WTC11 (cell line): ENCODE data around the gene MEIS3. TPM values are rescaled to one million over a fixed set of nuclear protein-coding genes. Genes with fewer than 3 reads are reported as not detected.

Source experiments
- ATAC-seq: fragments of 200-7000 bp; cut with Tn5 transposase; 2 replicates; pipeline ENCODE4 v1.10.0; 2021; ENCODE audit warnings: mild to moderate bottlenecking, moderate library complexity
- CTCF ChIA-PET: fragments of 300-600 bp; sonication (Branson Sonifier 250); formaldehyde crosslinking; loops from one replicate; lab custom pipeline; 2021; ENCODE audit warnings: antibody characterized with exemption; lab: Charles Lee
- POLR2A ChIA-PET: fragments of 350-600 bp; sonication (Branson Sonifier 250); formaldehyde crosslinking; loops from one replicate; lab custom pipeline; 2021; ENCODE audit warnings: antibody characterized with exemption; lab: Charles Lee
- DNase-seq: peaks from one replicate; pipeline ENCODE4 v3.0.0; 2021; ENCODE audit warnings: low spot score
- H3K27ac Mint-ChIP-seq: 2 replicates; pipeline ENCODE4 v1.8.0; 2021; ENCODE audit warnings: mixed read lengths
- H3K27me3 Mint-ChIP-seq: 2 replicates; pipeline ENCODE4 v1.8.0; 2021; ENCODE audit warnings: low read depth, mild to moderate bottlenecking, moderate library complexity, mixed read lengths
- H3K36me3 Mint-ChIP-seq: 2 replicates; pipeline ENCODE4 v1.8.0; 2021; ENCODE audit warnings: mixed read lengths
- H3K4me1 Mint-ChIP-seq: 2 replicates; pipeline ENCODE4 v1.8.0; 2022; ENCODE audit warnings: mixed read lengths
- H3K4me3 Mint-ChIP-seq: 2 replicates; pipeline ENCODE4 v1.8.0; 2021; ENCODE audit warnings: mild to moderate bottlenecking, moderate library complexity, mixed read lengths
- H3K9me3 Mint-ChIP-seq: 2 replicates; pipeline ENCODE4 v1.8.0; 2021; ENCODE audit warnings: mixed read lengths
- ATF1 ChIP-seq: sonication (generic); formaldehyde crosslinking; IDR thresholded peaks from 2 replicates; pipeline ENCODE4 v1.8.1; 2023; ENCODE audit warnings: mild to moderate bottlenecking, moderate library complexity, missing genetic modification reagents
- GTF2I ChIP-seq: fragments of 250-450 bp; sonication (Bioruptor Pico); conservative IDR thresholded peaks from 2 replicates; pipeline ENCODE4 v1.4.0; 2021; ENCODE audit warnings: mild to moderate bottlenecking
- MXD4 ChIP-seq: fragments of 250-450 bp; sonication (Bioruptor Pico); IDR thresholded peaks from 2 replicates; pipeline ENCODE4 v1.8.0; 2021; ENCODE audit warnings: mild to moderate bottlenecking, moderate library complexity, borderline replicate concordance
- NFE2L1 ChIP-seq: sonication (generic); formaldehyde crosslinking; IDR thresholded peaks from 2 replicates; pipeline ENCODE4 v1.8.1; 2023; ENCODE audit warnings: missing genetic modification reagents
- NR1H2 ChIP-seq: sonication (generic); formaldehyde crosslinking; IDR thresholded peaks from 2 replicates; pipeline ENCODE4 v1.9.0; 2021; ENCODE audit warnings: mild to moderate bottlenecking, moderate library complexity, missing genetic modification reagents
- OVOL2 ChIP-seq: fragments of 250-450 bp; sonication (Bioruptor Pico); IDR thresholded peaks from 2 replicates; pipeline ENCODE4 v1.9.0; 2021; ENCODE audit warnings: mild to moderate bottlenecking, borderline replicate concordance
- SMAD3 ChIP-seq: sonication (generic); formaldehyde crosslinking; IDR thresholded peaks from 2 replicates; pipeline ENCODE4 v1.8.0; 2022; ENCODE audit warnings: missing genetic modification reagents, mild to moderate bottlenecking, borderline replicate concordance
- SMAD4 ChIP-seq: sonication (generic); formaldehyde crosslinking; IDR thresholded peaks from 2 replicates; pipeline ENCODE4 v1.8.0; 2022; ENCODE audit warnings: mild to moderate bottlenecking, missing genetic modification reagents
- ZNF263 ChIP-seq: sonication (generic); formaldehyde crosslinking; IDR thresholded peaks from 2 replicates; pipeline ENCODE4 v1.8.1; 2022; ENCODE audit warnings: low read depth, mild to moderate bottlenecking, moderate library complexity, missing genetic modification reagents
- total RNA-seq: library from RNA; stranded (reverse); gene quantifications from 3 replicates; pipeline ENCODE4 v1.2.3, GENCODE V29; 2021
- TF ChIP-seq, protein P1 (sequence below): sonication (generic); formaldehyde crosslinking; IDR thresholded peaks from 2 replicates; pipeline ENCODE4 v1.8.0; 2022; ENCODE audit warnings: mild to moderate bottlenecking, missing genetic modification reagents
- TF ChIP-seq, protein P2 (sequence below): fragments of 250-450 bp; sonication (Bioruptor Pico); conservative IDR thresholded peaks from 2 replicates; pipeline ENCODE4 v1.9.0; 2021; ENCODE audit warnings: mild to moderate bottlenecking
- TF ChIP-seq, protein P3 (sequence below): sonication (generic); formaldehyde crosslinking; IDR thresholded peaks from 2 replicates; pipeline ENCODE4 v1.8.0; 2022; ENCODE audit warnings: mild to moderate bottlenecking, missing genetic modification reagents
- TF ChIP-seq, protein P4 (sequence below): sonication (generic); formaldehyde crosslinking; IDR thresholded peaks from 2 replicates; pipeline ENCODE4 v1.8.1; 2022; ENCODE audit warnings: low read depth, missing genetic modification reagents, borderline replicate concordance
- TF ChIP-seq, protein P5 (sequence below): sonication (generic); formaldehyde crosslinking; IDR thresholded peaks from 2 replicates; pipeline ENCODE4 v1.8.1; 2023; ENCODE audit warnings: mild to moderate bottlenecking, missing genetic modification reagents
- TF ChIP-seq, protein P6 (sequence below): sonication (generic); formaldehyde crosslinking; IDR thresholded peaks from 2 replicates; pipeline ENCODE4 v1.8.1; 2023; ENCODE audit warnings: mild to moderate bottlenecking, missing genetic modification reagents
- TF ChIP-seq, protein P7 (sequence below): sonication (generic); formaldehyde crosslinking; conservative IDR thresholded peaks from 2 replicates; pipeline ENCODE4 v1.8.1; 2022; ENCODE audit warnings: mild to moderate bottlenecking, missing genetic modification reagents

Gene MEIS3
- total RNA-seq, 1 experiment from 2014 or later, result 38.5 TPM

DNA sequence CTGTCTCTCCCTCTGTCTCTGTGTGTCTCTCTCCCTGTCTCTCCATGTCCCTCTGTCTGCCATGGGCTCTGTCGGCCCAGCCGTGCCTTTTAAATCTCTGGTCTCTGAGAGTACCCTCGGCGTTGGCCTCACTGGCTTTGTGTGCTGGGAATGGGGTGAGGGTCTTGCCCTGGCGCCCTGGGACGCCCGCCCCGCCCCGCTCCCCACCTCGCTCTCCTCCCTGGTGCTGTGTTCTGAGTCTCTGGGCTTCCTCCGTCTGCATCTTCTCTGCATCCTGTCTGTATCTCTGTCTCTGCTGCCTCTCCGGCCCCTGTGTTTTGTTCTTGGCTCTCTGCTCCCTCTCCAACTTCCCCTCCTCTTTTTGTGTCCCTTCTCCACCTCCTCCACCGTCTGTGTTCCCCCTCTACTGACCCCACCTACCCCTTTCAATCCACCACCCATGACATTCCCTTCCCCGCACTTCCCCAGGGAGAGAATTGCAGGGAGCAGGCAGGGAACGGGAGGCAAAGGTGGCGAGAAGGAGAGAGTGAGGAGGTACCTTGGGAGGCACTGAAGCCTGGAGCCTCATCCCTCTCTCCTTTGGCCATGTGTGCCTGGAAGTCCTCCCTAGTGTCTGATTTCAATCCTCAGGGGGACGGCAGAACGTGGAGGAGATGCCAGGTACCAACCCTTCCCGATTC is 4.0 kb upstream of the MEIS3 start:
- peaks cover 84% of the 10 kb centered on the region for H3K27me3 Mint-ChIP-seq

DNA sequence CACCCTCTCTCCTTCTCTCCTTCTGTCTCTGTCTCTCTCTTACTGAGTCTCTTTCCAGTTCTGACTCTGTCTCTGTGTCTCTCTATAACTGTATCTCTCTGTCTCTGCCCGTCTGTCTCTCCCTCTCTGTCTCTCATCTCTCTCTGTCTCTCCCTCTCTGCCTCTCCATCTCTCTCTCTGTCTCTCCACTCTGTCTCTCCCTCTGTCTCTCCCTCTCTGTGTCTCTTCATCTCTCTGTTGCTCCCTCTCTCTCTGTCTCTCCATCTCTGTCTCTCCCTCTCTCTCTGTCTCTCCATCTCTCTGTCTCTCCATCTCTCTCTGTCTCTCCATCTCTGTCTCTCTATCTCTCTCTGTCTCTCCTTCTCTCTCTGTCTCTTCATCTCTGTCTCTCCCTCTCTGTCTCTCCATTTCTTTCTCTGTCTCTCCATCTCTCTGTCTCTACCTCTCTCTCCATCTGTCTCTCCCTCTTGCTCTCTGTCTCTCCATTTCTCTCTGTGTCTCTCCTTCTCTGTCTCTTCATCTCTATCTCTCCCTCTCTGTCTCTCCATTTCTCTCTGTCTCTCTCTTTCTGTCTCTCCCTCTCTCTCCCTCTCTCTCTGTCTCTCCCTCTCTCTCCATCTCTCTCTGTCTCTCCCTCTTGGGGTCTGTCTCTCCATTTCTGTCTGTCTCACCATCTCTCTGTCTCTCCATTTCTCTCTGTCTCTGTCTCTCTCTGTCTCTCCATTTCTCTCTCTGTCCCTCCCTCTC is 3.3 kb upstream of the MEIS3 start:
- H3K4me1 Mint-ChIP-seq, result peaks cover 50% of the 10 kb centered on the region
- H3K27ac Mint-ChIP-seq, result no peak overlapping the region
- H3K27me3 Mint-ChIP-seq, result peaks cover 92% of the 10 kb centered on the region

More for the DNA sequence above, 4.0 kb upstream of the MEIS3 start:
- Mint-ChIP-seq H3K36me3 (no peaks in the 10 kb centered on the region), H3K4me1 (peaks cover 42% of the 10 kb centered on the region)
- POLR2A ChIA-PET, result no interaction called here
- ATAC-seq, result no peak
- no peak for TF ChIP-seq SMAD4 (CRISPR knock-in tag)
- no peak for TF ChIP-seq SMAD3 (CRISPR knock-in tag)
- no peak for TF ChIP-seq NR1H2 (CRISPR knock-in tag)
- TF ChIP-seq, protein P1, sequence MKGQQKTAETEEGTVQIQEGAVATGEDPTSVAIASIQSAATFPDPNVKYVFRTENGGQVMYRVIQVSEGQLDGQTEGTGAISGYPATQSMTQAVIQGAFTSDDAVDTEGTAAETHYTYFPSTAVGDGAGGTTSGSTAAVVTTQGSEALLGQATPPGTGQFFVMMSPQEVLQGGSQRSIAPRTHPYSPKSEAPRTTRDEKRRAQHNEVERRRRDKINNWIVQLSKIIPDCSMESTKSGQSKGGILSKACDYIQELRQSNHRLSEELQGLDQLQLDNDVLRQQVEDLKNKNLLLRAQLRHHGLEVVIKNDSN (CRISPR knock-in tag), result no peak
- TF ChIP-seq, protein P2, sequence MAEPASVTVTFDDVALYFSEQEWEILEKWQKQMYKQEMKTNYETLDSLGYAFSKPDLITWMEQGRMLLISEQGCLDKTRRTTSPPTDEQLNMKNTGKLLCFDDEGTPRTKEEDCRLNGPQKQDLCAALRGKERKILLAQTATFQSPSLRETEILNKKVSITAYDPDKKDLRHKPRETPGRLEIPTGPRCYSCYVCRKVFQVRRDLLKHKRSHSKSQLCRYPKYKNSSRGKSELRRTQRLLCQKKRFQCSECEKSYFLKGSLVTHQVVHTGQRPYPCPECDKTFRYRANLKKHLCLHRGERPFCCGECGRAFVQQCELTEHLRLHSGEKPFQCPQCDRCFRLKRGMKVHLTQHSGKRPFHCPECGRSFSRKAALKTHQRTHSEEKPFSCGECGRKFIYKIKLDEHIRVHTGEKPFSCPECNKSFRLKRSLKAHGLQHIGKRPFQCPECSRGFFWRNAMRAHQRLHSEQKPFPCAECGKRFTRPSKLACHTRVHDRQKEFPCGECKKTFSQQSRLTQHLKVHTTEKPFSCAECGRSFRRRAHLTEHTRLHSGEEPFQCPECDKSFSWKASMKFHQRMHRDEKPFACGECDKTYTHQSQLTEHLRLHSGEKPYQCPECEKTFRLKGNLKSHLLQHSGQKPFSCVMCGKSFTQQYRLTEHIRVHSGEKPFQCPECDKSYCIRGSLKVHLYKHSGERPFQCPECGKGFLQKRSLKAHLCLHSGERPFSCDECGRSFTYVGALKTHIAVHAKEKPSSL (CRISPR knock-in tag), result no peak
- no peak for TF ChIP-seq NFE2L1 (CRISPR knock-in tag)
- TF ChIP-seq, protein P3, sequence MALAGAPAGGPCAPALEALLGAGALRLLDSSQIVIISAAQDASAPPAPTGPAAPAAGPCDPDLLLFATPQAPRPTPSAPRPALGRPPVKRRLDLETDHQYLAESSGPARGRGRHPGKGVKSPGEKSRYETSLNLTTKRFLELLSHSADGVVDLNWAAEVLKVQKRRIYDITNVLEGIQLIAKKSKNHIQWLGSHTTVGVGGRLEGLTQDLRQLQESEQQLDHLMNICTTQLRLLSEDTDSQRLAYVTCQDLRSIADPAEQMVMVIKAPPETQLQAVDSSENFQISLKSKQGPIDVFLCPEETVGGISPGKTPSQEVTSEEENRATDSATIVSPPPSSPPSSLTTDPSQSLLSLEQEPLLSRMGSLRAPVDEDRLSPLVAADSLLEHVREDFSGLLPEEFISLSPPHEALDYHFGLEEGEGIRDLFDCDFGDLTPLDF, result no peak
- TF ChIP-seq, all 79 proteins: peak for 0
- Mint-ChIP-seq H3K9me3 (no peaks in the 10 kb centered on the region), H3K4me3 (peak overlapping the region; percentile 60), H3K27ac (no peak overlapping the region)
- no peak for DNase-seq
- CTCF ChIA-PET, result no interaction called here

More for the DNA sequence above, 3.3 kb upstream of the MEIS3 start:
- ChIA-PET POLR2A (no interaction called here), CTCF (no interaction called here)
- Mint-ChIP-seq H3K36me3 (no peaks in the 10 kb centered on the region), H3K9me3 (no peaks in the 10 kb centered on the region), H3K4me3 (peak overlapping the region; percentile 60)
- ATAC-seq (no peak), DNase-seq (no peak)
- no peak for TF ChIP-seq ZNF263 (CRISPR knock-in tag)
- no peak for TF ChIP-seq MXD4 (CRISPR knock-in tag)
- TF ChIP-seq, protein P4, sequence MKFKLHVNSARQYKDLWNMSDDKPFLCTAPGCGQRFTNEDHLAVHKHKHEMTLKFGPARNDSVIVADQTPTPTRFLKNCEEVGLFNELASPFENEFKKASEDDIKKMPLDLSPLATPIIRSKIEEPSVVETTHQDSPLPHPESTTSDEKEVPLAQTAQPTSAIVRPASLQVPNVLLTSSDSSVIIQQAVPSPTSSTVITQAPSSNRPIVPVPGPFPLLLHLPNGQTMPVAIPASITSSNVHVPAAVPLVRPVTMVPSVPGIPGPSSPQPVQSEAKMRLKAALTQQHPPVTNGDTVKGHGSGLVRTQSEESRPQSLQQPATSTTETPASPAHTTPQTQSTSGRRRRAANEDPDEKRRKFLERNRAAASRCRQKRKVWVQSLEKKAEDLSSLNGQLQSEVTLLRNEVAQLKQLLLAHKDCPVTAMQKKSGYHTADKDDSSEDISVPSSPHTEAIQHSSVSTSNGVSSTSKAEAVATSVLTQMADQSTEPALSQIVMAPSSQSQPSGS (CRISPR knock-in tag), result no peak
- no peak for TF ChIP-seq GTF2I (CRISPR knock-in tag)
- TF ChIP-seq, protein P5, sequence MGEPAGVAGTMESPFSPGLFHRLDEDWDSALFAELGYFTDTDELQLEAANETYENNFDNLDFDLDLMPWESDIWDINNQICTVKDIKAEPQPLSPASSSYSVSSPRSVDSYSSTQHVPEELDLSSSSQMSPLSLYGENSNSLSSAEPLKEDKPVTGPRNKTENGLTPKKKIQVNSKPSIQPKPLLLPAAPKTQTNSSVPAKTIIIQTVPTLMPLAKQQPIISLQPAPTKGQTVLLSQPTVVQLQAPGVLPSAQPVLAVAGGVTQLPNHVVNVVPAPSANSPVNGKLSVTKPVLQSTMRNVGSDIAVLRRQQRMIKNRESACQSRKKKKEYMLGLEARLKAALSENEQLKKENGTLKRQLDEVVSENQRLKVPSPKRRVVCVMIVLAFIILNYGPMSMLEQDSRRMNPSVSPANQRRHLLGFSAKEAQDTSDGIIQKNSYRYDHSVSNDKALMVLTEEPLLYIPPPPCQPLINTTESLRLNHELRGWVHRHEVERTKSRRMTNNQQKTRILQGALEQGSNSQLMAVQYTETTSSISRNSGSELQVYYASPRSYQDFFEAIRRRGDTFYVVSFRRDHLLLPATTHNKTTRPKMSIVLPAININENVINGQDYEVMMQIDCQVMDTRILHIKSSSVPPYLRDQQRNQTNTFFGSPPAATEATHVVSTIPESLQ, result no peak
- TF ChIP-seq OVOL2 (CRISPR knock-in tag), result no peak
- no peak for TF ChIP-seq ATF1 (CRISPR knock-in tag)
- TF ChIP-seq, protein P6, sequence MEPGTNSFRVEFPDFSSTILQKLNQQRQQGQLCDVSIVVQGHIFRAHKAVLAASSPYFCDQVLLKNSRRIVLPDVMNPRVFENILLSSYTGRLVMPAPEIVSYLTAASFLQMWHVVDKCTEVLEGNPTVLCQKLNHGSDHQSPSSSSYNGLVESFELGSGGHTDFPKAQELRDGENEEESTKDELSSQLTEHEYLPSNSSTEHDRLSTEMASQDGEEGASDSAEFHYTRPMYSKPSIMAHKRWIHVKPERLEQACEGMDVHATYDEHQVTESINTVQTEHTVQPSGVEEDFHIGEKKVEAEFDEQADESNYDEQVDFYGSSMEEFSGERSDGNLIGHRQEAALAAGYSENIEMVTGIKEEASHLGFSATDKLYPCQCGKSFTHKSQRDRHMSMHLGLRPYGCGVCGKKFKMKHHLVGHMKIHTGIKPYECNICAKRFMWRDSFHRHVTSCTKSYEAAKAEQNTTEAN (CRISPR knock-in tag), result no peak
- TF ChIP-seq, protein P7, sequence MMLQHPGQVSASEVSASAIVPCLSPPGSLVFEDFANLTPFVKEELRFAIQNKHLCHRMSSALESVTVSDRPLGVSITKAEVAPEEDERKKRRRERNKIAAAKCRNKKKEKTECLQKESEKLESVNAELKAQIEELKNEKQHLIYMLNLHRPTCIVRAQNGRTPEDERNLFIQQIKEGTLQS, result no peak
